GM19455 (cell line): ENCODE measurements around the gene ATP2B2.

Source experiments
- ATAC-seq: cut with Tn5 transposase; IDR thresholded peaks from one replicate; pipeline ENCODE4 v1.9.1; 2021; ENCODE audit not compliant: unreplicated experiment

The ATP2B2 gene

GRCh38 chr3:10434144-10434937 is 71.0 kb downstream of the ATP2B2 start:
- ATAC-seq = no peak

GRCh38 chr3:10432931-10433330 is 72.5 kb downstream of the ATP2B2 start:
- no peak for ATAC-seq

GRCh38 chr3:10432156-10432845 is 73.1 kb downstream of the ATP2B2 start:
- ATAC-seq = no peak

GRCh38 chr3:10430805-10431204 is 74.6 kb downstream of the ATP2B2 start:
- ATAC-seq = no peak

- no peak for ATAC-seq
These were observed 76.8 kb downstream of the ATP2B2 start for GRCh38 chr3:10428406-10429091.

- no peak for ATAC-seq
These were observed 78.8 kb downstream of the ATP2B2 start for GRCh38 chr3:10426346-10427220.

GRCh38 chr3:10423171-10423882 is 82.1 kb downstream of the ATP2B2 start:
- ATAC-seq = no peak

- no peak for ATAC-seq
These were observed 83.4 kb downstream of the ATP2B2 start for GRCh38 chr3:10421996-10422395.

GRCh38 chr3:10420745-10421475 is 84.5 kb downstream of the ATP2B2 start:
- ATAC-seq = no peak

- no peak for ATAC-seq
These were observed 85.7 kb downstream of the ATP2B2 start for GRCh38 chr3:10419637-10420232.

GRCh38 chr3:10417847-10418246 is 87.5 kb downstream of the ATP2B2 start:
- no peak for ATAC-seq

- no peak for ATAC-seq
These were observed 88.6 kb downstream of the ATP2B2 start for GRCh38 chr3:10416730-10417300.

GRCh38 chr3:10413041-10413440 is 92.3 kb downstream of the ATP2B2 start:
- no peak for ATAC-seq

GRCh38 chr3:10411598-10412332 is 93.6 kb downstream of the ATP2B2 start:
- ATAC-seq = no peak

- no peak for ATAC-seq
These were observed 94.9 kb downstream of the ATP2B2 start for GRCh38 chr3:10410383-10411002.

- no peak for ATAC-seq
These were observed 96.7 kb downstream of the ATP2B2 start for GRCh38 chr3:10408680-10409079.

- no peak for ATAC-seq
These were observed 98.0 kb downstream of the ATP2B2 start for GRCh38 chr3:10407361-10407760.

GRCh38 chr3:10406414-10406813 is 99.0 kb downstream of the ATP2B2 start:
- ATAC-seq = no peak
